SU-DHL-6 (cell line): ENCODE measurements around the gene ADAM19.

ENCODE experiments used
- CTCF ChIP-seq: fragments of 200-600 bp; sonication (generic); IDR thresholded peaks from one replicate; pipeline ENCODE4 v1.5.1; 2017; ENCODE audit warnings: antibody characterized with exemption, mild to moderate bottlenecking, low read length, moderate library complexity; ENCODE audit not compliant: insufficient read depth, poor library complexity, severe bottlenecking
- EZH2phosphoT487 ChIP-seq: fragments of 200-600 bp; sonication (generic), shearing (Covaris generic); conservative IDR thresholded peaks from 2 replicates; pipeline ENCODE4 v1.6.1; 2018; ENCODE audit warnings: mild to moderate bottlenecking, antibody characterized with exemption, low read length, moderate library complexity, mixed read lengths

GRCh38 chr5:157514974-157515373, 60.6 kb downstream of the ADAM19 start:
- no peak for TF ChIP-seq EZH2phosphoT487
- TF ChIP-seq CTCF: no peak
